Fibroblast of the aortic adventitia (primary cell): Measurements from ENCODE around the gene INAFM2. TPM values are rescaled to one million over a fixed set of nuclear protein-coding genes. Genes with fewer than 3 reads are reported as not detected.

Experiments used
- DNase-seq: peaks from one replicate; pipeline ENCODE4 v3.0.0-alpha.2; 2010; ENCODE audit warnings: low read depth
- H3K4me3 ChIP-seq: 2 replicates; pipeline ENCODE4 v1.5.1; 2011; ENCODE audit warnings: low read depth, mild to moderate bottlenecking, control low read depth, low read length, moderate library complexity
- CTCF ChIP-seq: IDR thresholded peaks from 2 replicates; pipeline ENCODE4 v1.5.1; 2011; ENCODE audit warnings: mild to moderate bottlenecking, low read length, control low read depth, inconsistent platforms; ENCODE audit not compliant: insufficient read depth
- total RNA-seq: library from RNA; depleted of rRNA; stranded (reverse); fragments of >200 nt; gene quantifications from 2 replicates; pipeline ENCODE4 v1.2.3, GENCODE V29; 2012; ENCODE audit warnings: low replicate concordance

Gene INAFM2
- total RNA-seq, 1 donor, result 8.9 TPM

GRCh38 chr15:40336744-40337122 is 13.2 kb downstream of the INAFM2 start:
- H3K4me3 ChIP-seq, result no peak overlapping the region
- TF ChIP-seq CTCF, result no peak
- no peak for DNase-seq

GRCh38 chr15:40337597-40337996 is 14.1 kb downstream of the INAFM2 start:
- no peak for TF ChIP-seq CTCF
- H3K4me3 ChIP-seq, result no peak overlapping the region
- DNase-seq, result no peak

- peak overlapping the region; percentile 64 for H3K4me3 ChIP-seq
- peak; percentile 42 for DNase-seq
- peak; percentile 53 for TF ChIP-seq CTCF
Observed at GRCh38 chr15:40338041-40338657, 14.7 kb downstream of the INAFM2 start.

- TF ChIP-seq CTCF, result no peak
- H3K4me3 ChIP-seq, result peak overlapping the region; percentile 64
- DNase-seq, result peak; percentile 75
Observed at GRCh38 chr15:40338921-40339620, 15.6 kb downstream of the INAFM2 start.

GRCh38 chr15:40339621-40339945 is 16.1 kb downstream of the INAFM2 start:
- TF ChIP-seq CTCF, result peak; percentile 9
- H3K4me3 ChIP-seq, result peak overlapping the region; percentile 64
- no peak for DNase-seq

- peak overlapping the region; percentile 64 for H3K4me3 ChIP-seq
- peak; percentile 93 for DNase-seq
- no peak for TF ChIP-seq CTCF
Observed at GRCh38 chr15:40340038-40340739, 16.7 kb downstream of the INAFM2 start.
